CD4-positive, alpha-beta T cell treated with Interleukin-6 at 100 ng/mL for 8 hours (primary cell): Measurements from ENCODE around the gene ROBO2.
"Not testable (repeated sequence)": the region's sequence is repeated elsewhere in the genome, so short reads cannot be mapped to it uniquely, and the experiment has no call there.

Experiments
- DNase-seq: peaks from one replicate; pipeline ENCODE4 v3.0.0-alpha.2; 2020; ENCODE audit warnings: mixed read lengths, low spot score

Gene ROBO2

DNA sequence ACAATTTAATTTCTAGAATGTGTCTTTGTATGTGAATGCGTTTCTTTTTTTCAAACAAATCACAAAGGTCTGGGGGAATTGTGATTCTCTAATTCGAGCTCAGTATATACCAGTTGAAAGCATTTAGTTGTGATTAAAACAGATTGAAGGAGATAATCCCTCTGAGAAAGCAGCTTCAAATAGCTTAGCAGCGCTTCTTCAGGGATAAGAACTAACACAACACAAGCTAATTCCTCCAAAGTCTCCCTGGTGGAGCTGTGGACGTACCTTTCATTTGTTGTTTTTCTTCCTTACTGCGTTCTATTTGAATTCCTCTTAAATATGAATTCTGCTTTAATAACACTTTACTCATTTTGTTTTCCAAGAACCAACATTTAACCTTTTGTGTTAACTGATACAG, 286.7 kb downstream of the ROBO2 start:
- DNase-seq = no peak

DNA sequence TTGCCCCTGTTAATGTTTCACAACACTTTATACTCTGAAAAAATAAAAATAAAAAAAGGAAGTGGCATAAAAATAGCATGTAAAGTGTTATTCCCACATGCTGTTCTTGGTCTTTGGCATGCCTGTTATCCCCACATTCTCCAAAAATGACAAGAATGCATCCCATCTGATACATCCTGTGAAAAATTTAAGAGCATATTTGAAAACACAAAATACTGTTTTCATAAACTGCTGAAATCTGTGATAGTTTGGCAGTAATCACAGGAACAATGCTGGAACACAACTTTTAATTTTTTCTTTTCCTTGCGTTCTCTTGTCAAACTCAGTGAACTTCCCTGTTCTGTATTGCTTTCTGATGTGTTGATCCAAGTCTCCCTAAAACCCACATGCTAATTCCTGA, 288.8 kb downstream of the ROBO2 start:
- DNase-seq = no peak

DNA sequence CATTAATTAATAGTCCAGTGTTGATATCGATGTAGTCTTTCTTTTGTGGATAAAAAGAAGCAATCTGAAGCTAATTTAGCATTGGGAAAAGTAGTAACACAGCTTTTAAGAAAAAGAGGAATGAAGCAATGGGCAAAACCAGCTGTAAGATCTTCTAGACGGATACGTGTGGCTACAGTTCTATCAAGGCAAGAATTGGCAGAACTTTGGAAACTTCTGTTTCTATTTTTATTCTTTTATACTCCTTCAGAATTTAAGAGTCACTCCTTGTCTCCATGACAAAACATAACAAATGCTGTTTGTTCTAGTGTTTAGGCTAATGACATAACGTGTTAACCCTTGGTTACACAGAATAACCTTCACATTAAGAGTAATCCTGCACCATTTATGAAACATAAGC, 289.2 kb downstream of the ROBO2 start:
- DNase-seq = no peak

DNA sequence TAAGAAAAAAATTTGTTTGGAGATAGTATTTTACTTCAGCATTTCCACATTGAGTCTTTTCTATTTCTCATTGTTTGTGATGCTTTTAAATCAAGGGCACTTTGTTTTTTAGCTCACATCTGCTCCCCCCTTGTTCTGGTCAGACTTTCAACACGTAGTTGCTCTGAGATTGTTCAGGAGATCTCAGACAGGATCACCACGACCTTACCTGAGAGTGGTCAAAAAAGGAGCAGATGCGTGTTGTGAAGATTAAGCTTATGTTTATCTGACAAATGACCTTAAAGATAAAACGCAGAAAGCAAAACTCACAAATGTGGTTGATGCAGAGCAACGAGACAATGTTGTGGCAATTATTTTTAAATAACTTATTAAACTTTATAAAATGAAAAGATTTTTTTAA, 298.3 kb downstream of the ROBO2 start:
- no peak for DNase-seq

DNA sequence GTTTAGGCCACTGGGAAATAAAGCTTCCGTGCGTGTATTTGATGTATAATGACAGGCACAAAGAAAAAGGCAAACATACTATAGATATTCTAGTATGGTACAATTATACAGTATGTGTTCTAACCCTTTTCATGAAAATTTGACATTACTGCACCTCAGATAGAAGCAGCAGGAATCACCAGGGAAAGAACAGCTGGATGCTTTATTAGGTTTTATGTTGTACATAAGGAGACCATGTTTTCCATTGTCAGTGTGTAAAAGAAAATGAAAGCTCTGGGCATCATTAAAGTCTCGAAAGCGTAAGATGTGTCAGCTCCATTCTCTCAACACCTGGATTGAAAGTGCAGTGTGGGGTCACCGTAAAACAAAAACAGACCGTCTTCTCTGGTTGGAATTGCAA, 302.1 kb downstream of the ROBO2 start:
- DNase-seq = no peak

DNA sequence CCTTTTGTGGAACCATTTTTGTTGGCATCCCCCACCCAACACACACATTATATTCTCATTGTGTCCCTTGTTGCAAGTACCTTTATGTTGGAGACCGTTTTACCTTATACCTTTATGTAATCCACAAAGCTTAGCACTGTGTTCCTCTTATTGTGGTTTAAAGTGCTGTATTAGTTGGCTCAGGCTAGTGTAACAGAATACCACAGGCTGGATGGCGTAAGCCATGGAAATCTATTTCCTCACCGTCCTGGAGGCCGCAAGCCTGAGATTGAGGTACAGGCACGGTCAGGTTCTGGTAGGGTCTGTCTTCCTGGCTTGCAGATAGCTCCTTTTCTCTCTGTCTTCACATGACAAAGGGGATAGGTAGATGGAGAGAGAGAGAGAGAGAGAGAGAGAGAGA, 302.8 kb downstream of the ROBO2 start:
- no peak for DNase-seq

DNA sequence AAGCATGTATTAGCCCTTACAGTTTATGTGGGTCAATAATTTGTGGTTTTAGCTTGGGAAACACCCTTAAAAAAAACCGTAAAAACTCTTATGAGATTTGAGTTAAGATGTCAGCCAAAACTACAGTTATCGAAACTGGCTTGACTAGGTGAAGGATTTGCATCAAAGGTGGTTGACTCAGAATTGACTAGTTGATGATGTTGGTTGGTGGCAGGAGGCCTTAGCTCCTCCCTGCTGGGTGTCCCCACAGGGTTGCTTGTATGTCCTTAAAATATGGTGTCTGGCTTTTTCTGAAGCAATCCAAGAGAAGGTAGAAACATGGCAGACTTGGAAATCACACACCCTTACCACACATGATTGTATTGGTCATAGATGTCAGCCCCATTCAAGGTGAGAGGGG, 305.1 kb downstream of the ROBO2 start:
- no peak for DNase-seq

DNA sequence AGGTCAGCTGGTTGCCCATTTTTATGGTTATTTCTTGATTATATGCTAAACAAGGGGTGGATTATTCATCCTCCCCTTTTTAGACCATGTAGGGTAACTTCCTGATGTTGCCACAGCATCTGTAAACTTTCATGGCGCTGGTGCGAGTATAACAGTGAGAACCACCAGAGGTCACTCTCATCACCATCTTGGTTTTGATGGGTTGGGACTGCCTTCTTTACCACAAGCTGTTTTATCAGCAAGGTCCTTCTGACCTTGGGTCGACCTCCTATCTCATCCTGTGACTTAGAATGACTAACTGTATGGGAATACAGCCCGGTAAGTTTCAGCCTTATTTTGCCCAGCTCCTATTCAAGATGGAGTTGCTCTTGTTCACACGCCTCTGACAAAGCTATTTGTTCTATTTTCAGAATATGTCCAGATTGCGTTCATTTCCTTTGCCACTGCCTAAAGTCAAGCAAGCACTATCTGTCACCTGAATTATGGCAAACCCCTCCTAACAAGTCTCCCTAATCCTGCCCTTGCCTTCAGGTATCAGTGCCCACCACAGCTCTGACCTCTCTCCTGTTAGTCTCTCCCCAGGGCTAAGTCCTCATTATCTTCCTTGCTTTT, 308.5 kb downstream of the ROBO2 start:
- DNase-seq = no peak

DNA sequence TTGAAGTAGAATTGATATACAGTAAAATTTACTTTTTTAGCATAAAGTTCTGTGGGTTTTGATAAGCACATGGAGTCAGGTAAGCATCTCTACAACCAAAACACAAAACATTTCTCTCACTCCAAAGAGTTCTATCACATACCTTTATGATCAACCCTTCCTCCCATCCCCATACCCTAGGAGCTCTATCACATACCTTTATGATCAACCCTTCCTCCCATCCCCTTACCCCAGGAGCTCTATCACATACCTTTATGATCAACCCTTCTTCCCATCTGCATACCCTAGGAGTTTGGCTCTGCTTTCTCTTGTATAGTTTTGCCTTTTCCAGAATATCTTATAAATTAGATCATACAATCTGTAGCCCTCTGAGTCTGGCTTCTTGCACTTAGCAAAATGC, 315.1 kb downstream of the ROBO2 start:
- no peak for DNase-seq

DNA sequence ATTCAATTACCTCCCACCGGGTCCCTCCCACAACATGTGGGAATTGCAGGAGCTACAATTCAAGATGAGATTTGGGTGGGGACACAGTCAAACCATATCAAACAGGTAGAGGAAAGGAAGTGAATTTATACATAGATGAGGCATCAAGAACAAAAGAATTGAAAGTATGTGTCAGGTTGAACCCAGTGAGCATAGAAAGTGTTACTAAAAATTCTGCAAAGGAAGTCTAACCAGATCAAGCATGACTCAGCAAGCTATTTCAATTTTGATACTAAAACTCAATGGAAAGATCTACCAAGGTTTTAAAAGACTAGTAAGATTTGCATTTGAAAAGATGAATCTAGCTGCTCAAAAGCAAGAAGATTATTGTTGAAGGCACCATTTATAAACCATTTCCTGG, 323.0 kb downstream of the ROBO2 start:
- DNase-seq = no peak

DNA sequence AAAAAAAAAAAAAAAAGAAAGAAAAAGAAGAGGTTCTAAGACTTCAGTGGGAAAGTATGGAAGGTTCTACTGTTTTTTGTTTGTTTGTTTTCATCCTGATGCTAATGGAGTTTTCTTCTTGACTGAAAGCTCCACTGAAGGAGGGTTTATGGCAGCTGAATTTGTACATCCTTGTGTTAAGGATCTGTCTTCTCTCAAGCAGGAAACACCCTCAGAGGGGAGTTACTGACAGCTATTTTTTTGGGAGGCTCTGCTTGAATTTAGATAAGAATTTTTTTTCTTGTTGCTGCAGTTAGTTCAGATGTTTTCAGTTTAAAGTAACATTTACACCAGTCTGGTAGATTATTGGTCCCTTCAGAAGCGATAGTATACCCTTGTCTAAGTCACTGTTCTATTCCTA, 325.3 kb downstream of the ROBO2 start:
- DNase-seq = no peak

DNA sequence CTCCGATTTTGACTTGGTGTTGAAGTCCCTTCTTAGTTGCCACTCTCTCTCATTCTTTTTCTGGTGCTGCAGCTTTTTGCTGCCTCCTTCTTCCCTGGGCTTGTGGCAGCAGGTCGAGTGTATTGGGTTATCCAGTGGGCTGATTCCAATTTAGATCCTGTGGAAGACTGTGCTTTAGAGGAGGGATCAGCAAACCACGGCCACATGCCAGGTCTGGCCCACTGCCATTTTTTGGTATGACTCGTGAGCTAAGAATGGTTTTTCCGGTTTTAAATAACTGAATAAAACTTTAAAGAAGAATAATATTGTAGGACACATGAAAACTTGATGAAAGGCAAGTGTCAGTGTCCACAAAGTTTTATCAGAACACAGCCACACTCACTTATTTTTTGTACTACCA, 330.5 kb downstream of the ROBO2 start:
- no peak for DNase-seq

DNA sequence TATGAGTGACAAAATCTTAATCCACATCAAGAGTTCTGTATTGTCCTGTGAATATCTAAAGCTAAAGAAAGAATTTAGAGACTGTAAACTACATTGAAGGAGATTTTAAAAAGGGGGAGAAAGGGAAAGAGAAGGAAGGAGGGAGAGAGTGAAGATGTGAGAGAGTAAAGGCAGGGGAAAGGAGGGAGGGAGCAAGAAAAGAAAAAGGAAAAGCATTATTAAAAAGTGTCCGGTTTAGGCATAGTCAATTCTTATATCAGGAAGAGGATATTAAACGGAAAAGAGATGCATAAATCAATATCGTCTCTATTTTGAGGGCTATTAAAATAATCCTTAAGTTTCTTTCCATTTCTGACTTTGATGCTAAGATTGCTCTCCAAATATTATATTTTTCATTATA, 332.1 kb downstream of the ROBO2 start:
- no peak for DNase-seq

DNA sequence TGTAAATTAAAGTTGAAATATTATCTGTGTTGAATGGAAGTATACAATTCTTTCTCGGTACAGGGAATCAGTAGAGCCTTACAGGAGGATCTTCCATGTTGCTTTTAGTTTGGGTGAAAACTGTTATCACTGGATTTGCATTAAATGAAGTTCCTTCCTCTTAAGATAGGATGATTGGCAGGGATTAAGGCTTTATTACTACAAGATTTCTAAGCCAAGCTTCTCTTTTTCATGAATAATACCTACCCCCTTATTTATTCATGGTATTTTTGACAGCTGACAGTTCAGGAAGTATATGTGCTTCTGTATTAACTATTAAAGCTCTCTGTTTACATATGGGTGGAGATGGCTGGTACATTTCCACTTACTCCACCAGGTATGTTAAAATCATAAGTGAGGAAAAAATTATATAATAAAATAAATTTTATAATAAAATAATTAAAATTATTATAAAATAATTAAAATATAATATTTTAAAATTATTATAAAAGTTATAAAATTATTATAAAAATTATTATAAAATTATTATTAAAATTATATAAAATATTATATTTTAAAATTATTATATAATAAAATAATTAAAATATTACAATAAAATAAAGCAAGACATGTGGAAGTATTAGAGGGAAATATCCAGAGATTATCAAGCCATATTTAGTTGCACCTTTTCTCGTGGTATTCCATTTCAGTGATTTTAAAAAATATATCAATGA, 332.9 kb downstream of the ROBO2 start:
- DNase-seq = no peak

DNA sequence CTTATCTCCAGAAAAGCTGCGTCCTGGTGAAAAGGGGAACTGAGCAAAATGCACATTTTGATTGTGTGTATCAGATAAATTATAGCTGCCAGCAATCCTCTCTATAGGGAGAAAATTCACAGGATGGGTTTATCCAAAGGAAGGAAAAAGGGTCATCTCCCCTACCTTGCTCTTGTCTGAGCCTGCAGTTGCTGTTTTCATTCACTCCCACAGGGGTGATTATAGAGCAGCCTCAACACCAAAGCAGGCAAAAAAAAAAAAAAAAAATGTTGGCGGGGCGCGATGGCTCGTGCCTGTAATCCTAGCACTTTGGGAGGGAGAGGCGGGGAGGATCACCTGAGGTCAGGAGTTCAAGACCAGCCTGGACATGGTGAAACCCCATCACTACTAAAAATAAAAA, 333.7 kb downstream of the ROBO2 start:
- no peak for DNase-seq

DNA sequence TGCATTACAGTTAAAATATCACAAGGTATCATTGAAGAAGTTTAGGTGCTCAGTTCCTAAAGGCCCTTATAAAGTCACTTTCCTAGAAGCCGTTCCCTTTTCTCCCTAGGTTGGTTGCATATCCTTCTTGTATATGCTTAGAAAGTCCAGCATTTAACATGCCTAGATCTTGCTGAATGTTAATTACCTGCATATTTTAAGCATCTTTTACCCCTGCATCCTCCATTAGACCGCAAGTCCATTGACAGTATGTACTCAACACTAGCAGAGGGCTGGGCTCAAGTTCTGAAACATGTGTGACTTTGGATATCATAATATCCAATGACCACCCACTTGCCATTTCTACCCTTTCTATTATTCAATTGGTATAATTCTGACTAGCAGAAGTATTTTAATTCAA, 336.6 kb downstream of the ROBO2 start:
- no peak for DNase-seq

DNA sequence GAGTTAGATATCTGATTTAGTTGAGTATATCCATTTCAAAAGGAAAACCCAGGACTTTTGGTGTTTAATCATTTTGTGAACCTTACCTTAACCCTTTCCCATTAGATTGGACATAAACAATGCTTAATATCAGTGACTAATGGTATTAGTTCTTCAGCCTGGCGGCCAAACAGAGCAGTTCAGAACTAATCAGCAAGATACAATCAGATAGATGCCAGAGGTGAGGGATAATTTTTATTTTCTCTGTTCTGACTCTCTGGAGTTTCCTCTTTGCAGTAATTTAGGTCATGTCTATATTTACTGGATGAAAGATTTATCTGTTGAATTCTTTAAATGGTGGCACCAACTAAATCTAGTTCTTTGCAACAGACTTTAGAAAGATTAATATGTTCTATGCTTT, 337.8 kb downstream of the ROBO2 start:
- DNase-seq = no peak

DNA sequence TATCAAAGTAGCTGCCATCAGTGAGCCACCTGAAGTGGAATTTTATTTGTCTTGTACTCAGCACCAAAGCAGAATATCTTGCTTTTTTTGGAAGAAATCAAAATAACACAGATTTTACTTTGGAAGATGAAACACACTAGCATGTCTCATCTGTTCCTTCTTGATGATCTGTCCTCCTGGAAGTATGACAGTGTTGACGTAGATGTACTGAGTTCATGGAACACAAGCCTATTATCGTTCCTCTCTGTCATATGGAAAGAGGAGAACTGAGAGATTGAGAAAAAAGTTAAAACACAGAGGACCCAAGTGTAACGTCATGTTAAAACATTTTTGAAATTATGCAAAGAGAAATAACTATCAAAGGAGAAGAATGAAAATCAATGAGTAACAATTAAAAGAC, 340.2 kb downstream of the ROBO2 start:
- DNase-seq = no peak

DNA sequence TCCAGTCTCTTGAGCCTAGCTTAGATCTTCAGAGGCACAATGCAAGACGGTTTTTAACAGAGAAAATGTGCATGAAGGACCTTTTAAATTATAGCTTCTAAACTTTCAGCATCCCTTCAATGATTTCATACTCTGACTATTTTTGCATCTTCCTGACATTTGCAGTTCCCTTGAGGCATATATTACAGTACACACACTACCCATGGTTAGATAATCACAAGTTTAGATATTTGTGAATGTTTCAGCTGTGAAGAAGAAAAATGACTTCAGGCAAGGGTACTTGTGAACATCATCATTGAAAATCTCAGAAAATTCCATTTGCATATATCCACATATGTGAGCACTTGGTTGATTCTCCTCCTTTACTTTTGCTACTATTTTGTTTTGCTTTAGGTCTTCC, 341.5 kb downstream of the ROBO2 start:
- DNase-seq = no peak

DNA sequence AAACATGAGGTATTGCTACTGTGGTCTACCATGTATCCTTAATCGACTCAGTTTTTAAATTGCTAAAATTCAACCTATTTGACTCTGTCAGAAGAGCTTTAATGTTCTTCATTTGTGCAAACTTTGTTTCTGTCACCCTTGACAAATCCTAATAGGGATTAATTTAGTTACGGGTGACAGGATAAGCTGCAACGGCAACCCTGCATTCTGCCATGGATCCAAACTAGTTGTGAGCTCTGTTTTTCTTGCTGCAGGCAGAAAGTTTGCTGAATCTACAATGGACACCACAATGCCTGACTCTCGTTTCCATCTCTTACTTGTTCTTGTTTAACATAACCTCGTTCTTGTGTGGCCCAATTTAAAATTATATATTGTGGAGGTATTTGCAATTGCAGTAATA, 352.3 kb downstream of the ROBO2 start:
- DNase-seq = no peak

DNA sequence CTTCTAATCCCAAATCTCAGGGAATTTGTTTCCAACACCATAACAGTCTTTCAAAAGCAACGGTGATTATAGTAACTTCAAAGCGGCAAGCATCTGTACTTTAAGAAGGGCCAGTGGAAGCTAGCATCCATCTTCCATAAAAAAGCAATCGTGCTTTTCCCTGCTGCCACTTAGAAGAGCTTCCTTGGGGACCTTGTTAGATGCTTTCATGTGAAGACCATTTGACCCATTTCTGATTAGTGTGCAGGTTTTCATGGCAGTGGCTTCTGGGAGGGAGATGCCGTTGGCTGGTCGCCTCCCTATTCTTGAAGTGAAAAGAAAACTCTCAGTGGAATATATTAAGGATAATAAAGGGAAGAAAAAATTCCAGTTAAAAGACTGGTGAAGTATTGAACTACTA, 354.1 kb downstream of the ROBO2 start:
- no peak for DNase-seq

DNA sequence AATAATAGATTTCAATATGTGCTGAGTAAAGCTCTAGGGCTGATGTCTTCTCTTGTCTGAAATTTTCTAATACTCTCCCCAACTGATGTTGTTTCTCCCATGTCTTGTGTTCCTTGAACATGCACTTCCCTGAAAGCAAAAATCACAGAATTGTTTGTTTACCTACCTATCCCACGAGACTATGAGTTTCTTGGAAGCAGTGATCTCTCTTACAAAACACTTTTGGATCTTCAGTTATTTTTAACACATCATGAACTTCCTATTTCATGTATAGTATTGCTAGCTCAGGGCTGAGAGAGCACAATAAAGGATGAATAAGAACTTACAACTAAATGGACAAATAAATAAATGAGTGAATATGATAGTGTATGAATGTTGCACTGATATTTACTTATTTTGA, 365.0 kb downstream of the ROBO2 start:
- no peak for DNase-seq

DNA sequence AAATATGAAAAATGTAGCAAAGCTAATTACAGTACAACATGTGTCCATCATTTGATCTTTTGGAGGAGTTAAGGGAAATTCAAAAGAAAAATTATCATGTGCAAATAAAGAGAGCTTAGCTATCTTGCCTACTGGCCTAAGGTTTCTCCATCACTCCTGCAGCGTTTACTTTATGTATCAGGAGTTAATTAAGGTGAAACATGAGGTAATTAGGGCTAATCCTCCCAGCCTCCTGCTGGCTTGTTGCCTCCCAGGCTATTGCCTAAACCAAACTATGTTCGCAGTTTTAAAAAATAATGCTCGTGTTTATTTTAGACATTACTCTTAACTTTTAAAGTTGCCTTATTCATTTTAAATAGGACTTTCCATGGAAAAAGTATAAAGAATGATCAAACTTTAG, 367.5 kb downstream of the ROBO2 start:
- DNase-seq = no peak

DNA sequence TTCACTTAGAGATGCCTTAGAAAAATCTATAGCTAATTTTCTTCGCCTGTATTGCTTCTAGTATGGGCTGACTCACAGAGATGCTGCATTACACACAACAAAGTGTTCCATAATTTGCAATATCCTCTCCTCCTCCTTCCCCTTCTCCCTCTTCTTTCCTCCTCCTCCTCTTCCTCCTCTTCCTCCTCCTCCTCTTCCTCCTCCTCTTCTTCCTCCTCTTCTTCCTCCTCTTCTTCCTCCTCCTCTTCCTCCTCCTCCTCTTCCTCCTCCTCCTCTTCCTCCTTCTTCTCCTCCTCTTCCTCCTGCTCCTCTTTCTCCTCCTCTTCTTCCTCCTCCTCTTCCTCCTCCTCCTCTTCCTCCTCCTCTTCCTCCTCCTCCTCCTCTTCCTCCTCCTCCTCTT, 370.4 kb downstream of the ROBO2 start:
- not testable (repeated sequence) for DNase-seq
